A549 (cell line): ENCODE data around the gene TMEM198.
A peak's percentile ranks its signal among the peaks of the same experiment; 100 is the strongest.

ENCODE experiments used
- BCL3 ChIP-seq: fragments of >200 bp; sonication (Bioruptor Twin); formaldehyde crosslinking; IDR thresholded peaks from 3 replicates; pipeline ENCODE4 v1.6.1; 2016
- CHD2 ChIP-seq: fragments of 150-350 bp; IDR thresholded peaks from 2 replicates; pipeline ENCODE4 v1.6.1; 2014; ENCODE audit warnings: low read length; ENCODE audit not compliant: partially characterized antibody
- CTCF ChIP-seq: fragments of >200 bp; sonication (Bioruptor Twin); formaldehyde crosslinking; IDR thresholded peaks from 3 replicates; pipeline ENCODE4 v1.5.1; 2016
- HDAC2 ChIP-seq: fragments of 200-600 bp; sonication (generic); IDR thresholded peaks from 2 replicates; pipeline ENCODE4 v1.6.1; 2016
- POLR2A ChIP-seq: IDR thresholded peaks from 2 replicates; pipeline ENCODE4 v1.6.1; 2012; ENCODE audit warnings: mild to moderate bottlenecking, low read length
- SMC3 ChIP-seq: fragments of >200 bp; sonication (Bioruptor Twin); formaldehyde crosslinking; IDR thresholded peaks from 3 replicates; pipeline ENCODE4 v1.6.1; 2018; ENCODE audit warnings: inconsistent platforms

GRCh38 chr2:219541611-219542180 lies 2.1 kb upstream of the TMEM198 start:
- TF ChIP-seq CHD2: no peak
- peak; percentile 100 for TF ChIP-seq CTCF
- TF ChIP-seq POLR2A: no peak
- TF ChIP-seq BCL3: no peak
- TF ChIP-seq HDAC2: no peak
- TF ChIP-seq SMC3: peak; percentile 97
